Measurements from ENCODE around the gene FASLG. TPM values are rescaled to one million over a fixed set of nuclear protein-coding genes. Genes with fewer than 3 reads are reported as not detected.

FASLG gene
- total RNA-seq, 2 experiments from 2014 or later = 3.6 to 3.9 TPM

GRCh38 chr1:172629638-172630037, 29.3 kb upstream of the FASLG start:
- Mint-ChIP-seq H3K27ac (no peak overlapping the region), H3K9me3 (no peaks in the 10 kb centered on the region), H3K27me3 (peaks cover 29% of the 10 kb centered on the region), H3K36me3 (ENCODE audit: low read depth) (no peaks in the 10 kb centered on the region), H3K4me1 (peaks cover 24% of the 10 kb centered on the region), H3K4me3 (no peak overlapping the region)
- CTCF ChIA-PET = interaction anchor here (1.0 to 2.8 kb wide), 3 partner anchors 20 to 90 kb away, joined by 3 to 8 read pairs (median 5); no protein-coding TSS in a partner anchor
- DNase-seq = no peak
- POLR2A ChIA-PET = interaction anchor here (1.2 kb wide), 1 partner anchor 29 kb away, joined by 3 read pairs; the partner anchor contains the start of gene FASLG

DNA sequence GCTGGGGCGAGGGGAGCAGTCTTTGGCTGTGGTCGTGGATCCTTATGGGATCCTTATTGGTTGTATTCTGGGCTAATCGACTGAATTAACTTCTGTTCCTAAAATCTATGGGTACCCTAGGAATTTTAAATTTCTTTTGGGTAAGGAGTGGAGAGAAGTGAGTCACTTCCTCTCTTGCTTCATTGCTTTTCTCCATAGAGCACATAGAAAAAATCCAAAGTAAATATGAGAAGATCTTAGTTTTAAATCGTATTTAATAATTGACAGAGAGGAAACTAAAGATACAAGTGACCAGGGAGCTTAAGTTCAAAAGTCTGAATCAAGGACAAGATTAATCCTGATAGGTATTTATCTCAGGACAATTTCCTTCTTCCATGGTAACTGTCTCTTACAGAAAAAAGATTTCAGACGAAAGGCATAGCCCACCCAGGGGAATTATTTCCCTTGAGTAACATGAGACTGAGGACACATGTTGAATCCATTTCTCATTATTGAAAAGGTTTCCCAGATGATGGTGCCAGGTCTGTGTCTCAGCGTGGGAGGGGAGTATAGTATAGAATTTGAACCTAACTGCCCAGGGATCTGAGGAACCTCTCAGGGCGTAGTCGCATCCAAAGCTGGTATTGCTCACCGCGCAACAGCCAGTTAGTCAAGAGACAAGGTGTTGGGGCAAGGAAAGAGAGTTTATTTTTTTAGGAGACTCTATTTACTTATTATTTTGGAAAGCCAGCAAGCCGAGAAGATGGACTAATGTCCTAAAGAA, 28.7 kb upstream of the FASLG start:
- H3K4me3 Mint-ChIP-seq = no peak overlapping the region
- POLR2A ChIA-PET = interaction anchor here (1.1 to 1.2 kb wide), 2 partner anchors 28 to 90 kb away, joined by 3 read pairs; partner anchors contain the start of gene FASLG
- H3K36me3 Mint-ChIP-seq (ENCODE audit: low read depth) = no peaks in the 10 kb centered on the region
- H3K4me1 Mint-ChIP-seq = peaks cover 24% of the 10 kb centered on the region
- no peak for DNase-seq
- CTCF ChIA-PET = interaction anchor here (1.0 to 1.9 kb wide), 2 partner anchors 20 to 89 kb away, joined by 3 to 5 read pairs; no protein-coding TSS in a partner anchor
- H3K27ac Mint-ChIP-seq = no peak overlapping the region
- H3K9me3 Mint-ChIP-seq = no peaks in the 10 kb centered on the region
- H3K27me3 Mint-ChIP-seq = peaks cover 29% of the 10 kb centered on the region

DNA sequence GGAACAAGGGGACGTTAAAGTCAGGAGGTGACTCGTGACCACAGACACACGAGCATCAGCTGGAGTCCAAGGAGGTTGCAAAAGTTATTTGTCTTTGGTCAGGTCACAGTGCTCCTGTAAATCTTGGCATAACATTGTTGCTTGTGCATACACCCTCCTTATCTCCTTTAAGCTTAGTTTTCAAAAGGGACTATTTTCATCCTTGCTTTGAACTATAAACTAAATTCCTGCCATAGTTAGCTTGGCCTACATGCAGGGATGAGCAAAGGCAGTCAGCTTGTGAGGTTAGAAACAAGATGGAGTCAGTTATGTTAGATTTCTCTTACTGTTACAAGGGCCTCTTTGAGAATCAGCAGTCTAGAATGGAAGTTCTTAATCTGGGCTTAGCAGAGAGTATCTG, 28.0 kb upstream of the FASLG start:
- ChIA-PET CTCF (interaction anchor here (1.0 kb wide), 1 partner anchor 89 kb away, joined by 3 read pairs; no protein-coding TSS in a partner anchor), POLR2A (interaction anchor here (1.1 kb wide), 1 partner anchor 89 kb away, joined by 3 read pairs; no protein-coding TSS in a partner anchor)
- no peak for DNase-seq
- Mint-ChIP-seq H3K4me1 (peaks cover 24% of the 10 kb centered on the region), H3K36me3 (ENCODE audit: low read depth) (no peaks in the 10 kb centered on the region), H3K27ac (no peak overlapping the region), H3K27me3 (peaks cover 27% of the 10 kb centered on the region), H3K4me3 (no peak overlapping the region), H3K9me3 (no peaks in the 10 kb centered on the region)

GRCh38 chr1:172637522-172637921, 21.4 kb upstream of the FASLG start:
- Mint-ChIP-seq H3K4me1 (peaks cover 50% of the 10 kb centered on the region), H3K9me3 (peaks cover 7% of the 10 kb centered on the region), H3K27ac (no peak overlapping the region), H3K4me3 (no peak overlapping the region), H3K27me3 (peaks cover 47% of the 10 kb centered on the region), H3K36me3 (ENCODE audit: low read depth) (peaks cover 4% of the 10 kb centered on the region)
- no peak for DNase-seq
- ChIA-PET CTCF (interaction anchor here (0.6 to 3.1 kb wide), 3 partner anchors 23 to 82 kb away, joined by 3 to 15 read pairs (median 7); no protein-coding TSS in a partner anchor), POLR2A (interaction anchor here (1.0 to 3.1 kb wide), 3 partner anchors 33 to 62 kb away, joined by 3 to 10 read pairs (median 3); no protein-coding TSS in a partner anchor)

DNA sequence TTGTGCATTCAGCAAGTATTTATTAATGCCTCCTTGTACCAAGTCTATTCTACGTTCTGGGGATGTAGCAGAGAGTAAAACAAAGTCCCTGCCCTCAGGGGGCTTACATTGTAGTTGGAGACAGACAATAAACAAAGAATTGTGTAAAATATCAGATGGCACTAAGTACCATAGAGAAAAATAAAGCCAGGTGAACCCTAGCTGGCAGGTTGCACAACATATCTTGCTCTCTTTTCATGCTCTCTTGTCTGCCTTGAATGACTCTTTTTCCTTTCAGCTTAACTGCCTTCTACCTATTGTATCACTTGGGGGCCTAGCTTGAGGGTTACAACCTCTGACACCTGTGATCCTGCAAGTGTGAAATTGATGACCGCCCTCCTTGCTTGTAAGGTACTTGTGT, 20.7 kb upstream of the FASLG start:
- Mint-ChIP-seq H3K4me1 (peaks cover 57% of the 10 kb centered on the region), H3K27me3 (peaks cover 50% of the 10 kb centered on the region), H3K27ac (peak overlapping the region; percentile 86), H3K4me3 (peak overlapping the region; percentile 59), H3K36me3 (ENCODE audit: low read depth) (peaks cover 4% of the 10 kb centered on the region), H3K9me3 (peaks cover 7% of the 10 kb centered on the region)
- no peak for DNase-seq
- POLR2A ChIA-PET = interaction anchor here (0.7 to 3.1 kb wide), 6 partner anchors 25 to 89 kb away, joined by 3 to 12 read pairs (median 7); no protein-coding TSS in a partner anchor
- CTCF ChIA-PET = interaction anchor here (2.6 kb wide), 1 partner anchor 22 kb away, joined by 7 read pairs; no protein-coding TSS in a partner anchor

DNA sequence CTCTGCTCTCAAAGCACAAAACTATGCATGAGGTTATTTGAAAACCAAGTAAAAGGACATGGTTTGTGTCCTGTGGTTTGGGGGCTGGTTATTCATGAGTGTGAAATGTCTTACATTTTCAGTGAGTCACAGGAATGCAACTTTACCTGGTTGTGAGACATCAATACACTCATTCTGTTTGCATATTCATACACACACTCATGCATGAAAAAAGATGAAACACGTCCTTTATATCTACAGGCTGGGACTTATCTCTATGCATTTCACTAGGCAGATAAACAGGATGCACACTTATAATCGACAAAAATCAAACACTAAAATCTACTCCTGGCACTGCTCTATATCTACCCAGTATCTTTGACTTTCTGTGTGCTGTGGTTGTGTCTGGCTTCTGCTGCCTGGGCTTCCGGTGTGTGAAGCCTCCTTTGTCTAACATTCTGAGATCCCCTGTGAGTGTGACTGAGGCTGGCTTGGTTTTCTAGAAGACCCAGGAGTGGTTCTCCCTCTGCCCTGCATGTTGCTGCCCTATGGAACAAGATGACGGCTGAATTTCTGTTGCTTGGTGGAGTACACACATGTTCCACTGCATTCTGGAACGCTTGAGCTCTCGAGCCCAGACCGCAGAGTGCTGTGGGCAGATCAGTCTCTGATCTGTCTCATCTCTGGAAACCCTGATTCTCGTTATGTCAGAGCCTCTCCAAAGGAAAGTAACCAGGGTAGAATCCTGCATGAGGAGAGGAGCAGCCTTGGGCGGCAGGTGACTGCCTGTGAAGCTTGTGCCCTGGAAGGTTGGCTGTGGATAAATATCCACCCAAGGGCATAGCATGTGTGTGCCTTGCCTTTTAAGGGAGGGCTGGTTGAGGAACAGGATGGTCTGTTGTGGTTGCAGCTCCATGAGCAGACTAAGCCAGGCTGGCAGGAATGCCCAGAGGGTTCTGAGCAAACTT, 19.7 kb upstream of the FASLG start:
- Mint-ChIP-seq H3K27ac (peak overlapping the region; percentile 86), H3K9me3 (peaks cover 7% of the 10 kb centered on the region), H3K4me1 (peaks cover 67% of the 10 kb centered on the region), H3K27me3 (peaks cover 53% of the 10 kb centered on the region), H3K36me3 (ENCODE audit: low read depth) (peaks cover 4% of the 10 kb centered on the region), H3K4me3 (peak overlapping the region; percentile 59)
- POLR2A ChIA-PET = interaction anchor here (0.7 to 3.1 kb wide), 18 partner anchors 10 to 106 kb away, joined by 3 to 13 read pairs (median 4); partner anchors contain the start of genes FASLG and SUCO
- DNase-seq = peak; percentile 84
- CTCF ChIA-PET = interaction anchor here (0.7 to 2.6 kb wide), 8 partner anchors 19 to 196 kb away, joined by 3 to 7 read pairs (median 4); partner anchors contain the start of genes FASLG and PIGC

DNA sequence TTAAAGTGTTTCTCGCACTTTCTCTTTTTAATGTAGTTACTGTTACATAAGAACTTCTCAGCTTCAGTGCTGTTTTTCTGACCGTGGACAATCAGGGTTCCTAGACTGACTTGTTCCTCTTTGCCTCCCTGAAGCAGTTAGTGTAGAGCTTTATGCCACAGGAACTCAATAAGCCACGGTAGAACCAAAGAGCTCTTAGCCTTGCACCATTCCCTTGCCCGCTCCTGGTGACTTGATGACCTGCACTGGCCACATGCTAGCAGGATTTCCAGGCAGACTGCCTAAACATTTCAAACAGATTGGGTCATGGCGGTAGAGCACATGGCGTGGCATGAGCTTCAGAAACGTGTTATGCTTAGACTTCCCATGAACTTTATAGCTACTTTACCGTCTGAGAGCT, 18.8 kb upstream of the FASLG start:
- no peak for DNase-seq
- H3K4me3 Mint-ChIP-seq = no peak overlapping the region
- H3K27ac Mint-ChIP-seq = peak overlapping the region; percentile 86
- CTCF ChIA-PET = interaction anchor here (1.2 to 2.6 kb wide), 7 partner anchors 18 to 197 kb away, joined by 3 to 7 read pairs (median 5); partner anchors contain the start of genes FASLG and PIGC
- H3K36me3 Mint-ChIP-seq (ENCODE audit: low read depth) = peaks cover 4% of the 10 kb centered on the region
- H3K9me3 Mint-ChIP-seq = peaks cover 7% of the 10 kb centered on the region
- POLR2A ChIA-PET = interaction anchor here (0.9 to 3.0 kb wide), 14 partner anchors 11 to 107 kb away, joined by 3 to 13 read pairs (median 4); partner anchors contain the start of genes FASLG and SUCO
- peaks cover 76% of the 10 kb centered on the region for H3K4me1 Mint-ChIP-seq
- H3K27me3 Mint-ChIP-seq = peaks cover 57% of the 10 kb centered on the region

GRCh38 chr1:172641492-172641891, 17.4 kb upstream of the FASLG start:
- Mint-ChIP-seq H3K36me3 (ENCODE audit: low read depth) (peaks cover 4% of the 10 kb centered on the region), H3K27me3 (peaks cover 68% of the 10 kb centered on the region), H3K27ac (no peak overlapping the region), H3K4me1 (peaks cover 81% of the 10 kb centered on the region), H3K4me3 (no peak overlapping the region), H3K9me3 (peaks cover 7% of the 10 kb centered on the region)
- CTCF ChIA-PET = no interaction called here
- no peak for DNase-seq
- POLR2A ChIA-PET = no interaction called here

- Mint-ChIP-seq H3K9me3 (no peaks in the 10 kb centered on the region), H3K4me1 (peaks cover 84% of the 10 kb centered on the region), H3K4me3 (no peak overlapping the region), H3K27ac (no peak overlapping the region), H3K36me3 (ENCODE audit: low read depth) (no peaks in the 10 kb centered on the region), H3K27me3 (peaks cover 66% of the 10 kb centered on the region)
- no peak for DNase-seq
- POLR2A ChIA-PET = interaction anchor here (1.0 to 1.1 kb wide), 2 partner anchors 17 to 56 kb away, joined by 3 to 5 read pairs; no protein-coding TSS in a partner anchor
- CTCF ChIA-PET = interaction anchor here (0.9 kb wide), 1 partner anchor 77 kb away, joined by 3 read pairs; no protein-coding TSS in a partner anchor
These were observed 15.9 kb upstream of the FASLG start for GRCh38 chr1:172642970-172643369.

DNA sequence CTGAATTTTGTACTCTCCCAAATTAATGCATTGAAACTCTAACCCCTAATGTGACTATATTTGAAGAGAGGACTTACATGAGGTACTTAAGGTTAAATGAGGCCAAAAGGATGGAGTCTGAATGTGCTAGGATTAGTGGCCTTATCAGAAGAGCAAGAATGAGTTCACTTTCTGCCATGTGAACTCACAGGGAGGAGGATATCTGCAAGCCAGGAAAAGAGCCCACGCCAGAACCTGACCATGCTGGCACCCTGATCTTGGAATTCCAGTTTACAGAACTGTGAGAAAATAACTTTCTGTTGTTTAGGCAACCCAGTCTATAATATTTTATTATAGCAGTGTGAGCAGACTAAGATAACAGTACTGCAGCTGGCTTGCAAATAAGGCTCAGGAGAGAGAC, 12.2 kb upstream of the FASLG start:
- Mint-ChIP-seq H3K9me3 (no peaks in the 10 kb centered on the region), H3K27ac (no peak overlapping the region), H3K27me3 (peaks cover 56% of the 10 kb centered on the region), H3K36me3 (ENCODE audit: low read depth) (no peaks in the 10 kb centered on the region), H3K4me3 (no peak overlapping the region), H3K4me1 (peaks cover 50% of the 10 kb centered on the region)
- ChIA-PET POLR2A (no interaction called here), CTCF (no interaction called here)
- no peak for DNase-seq

DNA sequence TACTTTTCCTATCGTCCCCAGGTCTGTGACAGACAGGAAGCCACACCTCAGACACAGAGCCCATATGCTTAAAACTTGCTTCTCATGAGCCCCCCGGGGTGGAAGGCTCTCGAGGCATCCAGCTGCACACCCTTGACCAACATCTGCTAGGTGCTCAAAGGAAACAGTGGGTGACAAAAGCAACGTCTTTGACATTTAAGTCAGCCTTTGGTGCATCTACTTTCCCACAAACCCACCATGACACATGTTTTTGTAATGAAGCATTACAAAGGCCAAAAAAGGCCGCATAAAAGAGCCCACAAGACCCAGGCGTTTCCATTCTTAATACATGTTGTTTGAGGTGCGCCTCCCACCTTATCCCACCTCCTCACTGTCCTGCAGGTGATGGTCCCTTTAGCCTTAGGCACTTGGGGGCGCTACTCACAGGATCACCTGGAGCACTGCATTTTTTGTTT, 11.8 kb upstream of the FASLG start:
- DNase-seq = no peak
- peaks cover 53% of the 10 kb centered on the region for H3K27me3 Mint-ChIP-seq

DNA sequence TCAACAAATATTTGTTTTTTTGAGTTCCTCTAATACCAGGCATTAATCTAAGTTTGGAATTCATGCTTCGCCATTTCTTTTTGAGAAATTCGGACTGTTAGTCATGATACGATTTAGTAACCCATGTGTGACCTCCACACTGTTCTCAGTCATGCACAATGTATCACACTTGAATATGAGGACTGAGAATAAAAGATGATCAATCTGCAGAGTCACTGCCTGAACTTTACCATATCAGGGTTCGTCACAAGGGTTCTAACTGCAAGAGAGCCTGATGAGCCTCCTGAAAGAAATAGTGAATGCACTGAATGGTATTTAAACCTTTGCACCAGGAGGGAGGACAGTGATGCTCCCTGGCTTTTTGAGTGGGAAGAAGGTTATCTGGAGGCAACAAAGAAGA, 10.9 kb upstream of the FASLG start:
- no peak overlapping the region for H3K27ac Mint-ChIP-seq
- H3K4me3 Mint-ChIP-seq = no peak overlapping the region
- H3K36me3 Mint-ChIP-seq (ENCODE audit: low read depth) = no peaks in the 10 kb centered on the region
- H3K27me3 Mint-ChIP-seq = peaks cover 54% of the 10 kb centered on the region
- ChIA-PET POLR2A (no interaction called here), CTCF (no interaction called here)
- no peak for DNase-seq
- no peaks in the 10 kb centered on the region for H3K9me3 Mint-ChIP-seq
- H3K4me1 Mint-ChIP-seq = peaks cover 40% of the 10 kb centered on the region

More for the DNA sequence above, 11.8 kb upstream of the FASLG start:
- peaks cover 49% of the 10 kb centered on the region for H3K4me1 Mint-ChIP-seq
- H3K36me3 Mint-ChIP-seq (ENCODE audit: low read depth) = no peaks in the 10 kb centered on the region
- H3K27ac Mint-ChIP-seq = no peak overlapping the region
- no peak overlapping the region for H3K4me3 Mint-ChIP-seq
- no peaks in the 10 kb centered on the region for H3K9me3 Mint-ChIP-seq
- ChIA-PET POLR2A (no interaction called here), CTCF (no interaction called here)

Data from activated CD4-positive, alpha-beta memory T cell treated with anti-CD3 and anti-CD28 coated beads, Interleukin-2, amount 10 ng/mL, durations not matched to agents 7 days and 5 days (primary cell).